K562 (cell line): ENCODE results near the gene NUFIP2. TPM values are rescaled to one million over a fixed set of nuclear protein-coding genes. Genes with fewer than 3 reads are reported as not detected.

ENCODE experiments used
- ATAC-seq: fragments of 200-7000 bp; cut with Tn5 transposase; 3 replicates; pipeline ENCODE4 v1.9.1; 2020; ENCODE audit warnings: moderate library complexity
- BruUV-seq: library from RNA; stranded (reverse); fragments of 400-500 nt; replicated peaks from 2 replicates; lab custom pipeline; 2021; lab: Mats Ljungman, UMichigan
- CTCF ChIA-PET: fragments of 300-600 bp; formaldehyde crosslinking; extraction: SDS; loops from one replicate; lab custom pipeline; 2021; ENCODE audit warnings: low intra/inter-chr PET ratio; lab: Yijun Ruan, JAX
- POLR2A ChIA-PET: fragments of 300-600, 350-650 bp; sonication (Branson Sonifier 250); formaldehyde crosslinking; extraction: SDS; loops from one replicate; lab custom pipeline; 2021; ENCODE audit warnings: antibody characterized with exemption, inconsistent platforms; lab: Yijun Ruan, JAX
- DNase-seq, 4 experiments: peaks; one replicate each; pipeline versions ENCODE4 v3.0.0 to v3.0.0-alpha.2; 2011 to 2018; ENCODE audit warnings: low spot score in 3 of 4, mixed read lengths in 3 of 4; ENCODE audit errors: extremely low read depth in 1 of 4
- FAIRE-seq: peaks from 2 replicates; lab custom pipeline; 2011; peaks lifted over from hg19 to GRCh38; lab: Jason Lieb, UNC
- H2AFZ ChIP-seq: 2 replicates; pipeline ENCODE4 v1.6.0; 2011; ENCODE audit warnings: low read depth, low read length, control low read depth, inconsistent platforms
- H3K27ac ChIP-seq: fragments of 200-600 bp; 3 replicates; pipeline ENCODE4 v1.8.0; 2011; ENCODE audit warnings: low read depth, mild to moderate bottlenecking, control low read depth, inconsistent platforms, low read length, moderate library complexity, mixed read lengths; ENCODE audit errors: extremely low read depth
- H3K27me3 ChIP-seq, 2 experiments: fragments of 300-600 bp in 1 of 2; 2 replicates in 1 of 2; 3 replicates in 1 of 2; pipeline versions ENCODE4 v1.6.0 to v1.8.0; 2011; ENCODE audit warnings: inconsistent platforms in 2 of 2, low read length in 2 of 2, mild to moderate bottlenecking in 1 of 2, mixed read lengths in 1 of 2, moderate library complexity in 1 of 2; ENCODE audit not compliant: control insufficient read depth in 2 of 2, insufficient read depth in 2 of 2
- H3K36me3 ChIP-seq: fragments of 300-600 bp; 3 replicates; pipeline ENCODE4 v1.8.0; 2011; ENCODE audit warnings: mild to moderate bottlenecking, low read length, inconsistent platforms; ENCODE audit not compliant: control insufficient read depth, insufficient read depth
- H3K4me1 ChIP-seq, 2 experiments: fragments of 200-600 bp in 1 of 2; replicated peaks in 1 of 2; 2 replicates in 1 of 2; 3 replicates in 1 of 2; pipeline versions ENCODE4 v1.5.1 to v1.8.0; 2011; ENCODE audit warnings: inconsistent platforms in 2 of 2, low read length in 2 of 2, mild to moderate bottlenecking in 1 of 2, mixed read lengths in 1 of 2, moderate library complexity in 1 of 2; ENCODE audit not compliant: control insufficient read depth in 2 of 2, insufficient read depth in 2 of 2
- H3K4me2 ChIP-seq: 2 replicates; pipeline ENCODE4 v1.6.1; 2011; ENCODE audit warnings: low read length, control low read depth, inconsistent platforms, mixed read lengths; ENCODE audit not compliant: insufficient read depth
- H3K4me3 ChIP-seq: fragments of 200-600 bp; sonication (generic), shearing (Covaris generic); 2 replicates; pipeline ENCODE4 v1.5.1; 2016; ENCODE audit warnings: control low read depth, inconsistent platforms
- H3K79me2 ChIP-seq: fragments of 200-600 bp; 3 replicates; pipeline ENCODE4 v1.8.0; 2011; ENCODE audit warnings: low read length, inconsistent platforms; ENCODE audit not compliant: control insufficient read depth, insufficient read depth
- H3K9ac ChIP-seq, 2 experiments: 2 replicates each; pipeline versions ENCODE4 v1.6.0 to v1.6.1; 2011; ENCODE audit warnings: low read depth in 2 of 2, low read length in 2 of 2, control low read depth in 1 of 2, inconsistent platforms in 1 of 2, mild to moderate bottlenecking in 1 of 2, mixed read lengths in 1 of 2; ENCODE audit not compliant: insufficient read depth in 1 of 2
- H3K9me1 ChIP-seq: one replicate; pipeline ENCODE4 v1.6.0; 2011; ENCODE audit warnings: inconsistent platforms, mild to moderate bottlenecking, low read length, moderate library complexity; ENCODE audit not compliant: control insufficient read depth, insufficient read depth
- H3K9me3 ChIP-seq: replicated peaks from 2 replicates; pipeline ENCODE4 v1.5.1; 2011; ENCODE audit warnings: low read depth, low read length, inconsistent platforms; ENCODE audit not compliant: control insufficient read depth, insufficient read depth
- H4K20me1 ChIP-seq: replicated peaks from 2 replicates; pipeline ENCODE4 v1.6.1; 2011; ENCODE audit warnings: low read length, inconsistent platforms, mixed read lengths; ENCODE audit not compliant: control insufficient read depth, insufficient read depth
- ATF3 ChIP-seq, 2 experiments: fragments of 450-650 bp in 1 of 2; sonication (generic) in 1 of 2; formaldehyde crosslinking in 1 of 2; IDR thresholded peaks in 1 of 2; conservative IDR thresholded peaks in 1 of 2; 2 replicates each; pipeline versions ENCODE4 v1.6.1 to v1.8.1; 2016 to 2023; ENCODE audit warnings: mild to moderate bottlenecking in 2 of 2, moderate library complexity in 2 of 2, inconsistent platforms in 1 of 2, missing genetic modification reagents in 1 of 2
- CBFA2T2 ChIP-seq: fragments of 450-650 bp; conservative IDR thresholded peaks from 2 replicates; pipeline ENCODE4 v1.6.1; 2017; ENCODE audit warnings: mild to moderate bottlenecking
- CEBPB ChIP-seq: fragments of 450-650 bp; IDR thresholded peaks from 2 replicates; pipeline ENCODE4 v1.6.1; 2016; ENCODE audit warnings: missing genetic modification characterization, missing compliant biosample characterization
- EWSR1 ChIP-seq: fragments of 450-650 bp; IDR thresholded peaks from 2 replicates; pipeline ENCODE4 v1.6.1; 2018; ENCODE audit warnings: borderline replicate concordance, mild to moderate bottlenecking, low read depth, moderate library complexity; ENCODE audit not compliant: partially characterized antibody
- FOSL1 ChIP-seq: fragments of 200-800 bp; sonication (Bioruptor generic); conservative IDR thresholded peaks from 2 replicates; pipeline ENCODE4 v1.6.1; 2016; ENCODE audit warnings: missing genetic modification characterization, missing compliant biosample characterization
- KLF10 ChIP-seq: fragments of 250-450 bp; sonication (Bioruptor Pico); IDR thresholded peaks from 2 replicates; pipeline ENCODE4 v1.6.1; 2021; ENCODE audit warnings: matching md5 sums
- NR2C1 ChIP-seq, 2 experiments: fragments of 450-650 bp; IDR thresholded peaks; 2 replicates each; pipeline ENCODE4 v1.6.1; 2017; ENCODE audit warnings: mild to moderate bottlenecking in 2 of 2, antibody characterized with exemption in 1 of 2, inconsistent platforms in 1 of 2, missing compliant biosample characterization in 1 of 2, missing genetic modification characterization in 1 of 2
- RAD21 ChIP-seq, 2 experiments: fragments of 250-450 bp in 1 of 2; fragments of 450-650 bp in 1 of 2; sonication (Bioruptor Pico) in 1 of 2; formaldehyde crosslinking in 1 of 2; IDR thresholded peaks in 1 of 2; conservative IDR thresholded peaks in 1 of 2; 2 replicates each; pipeline versions ENCODE4 v1.4.0 to v1.8.0; 2020 to 2022; ENCODE audit warnings: mild to moderate bottlenecking in 2 of 2, moderate library complexity in 1 of 2
- ZBTB33 ChIP-seq: sonication (generic); formaldehyde crosslinking; IDR thresholded peaks from 2 replicates; pipeline ENCODE4 v1.8.1; 2023; ENCODE audit warnings: mild to moderate bottlenecking, missing genetic modification reagents
- ZNF263 ChIP-seq: sonication (generic); formaldehyde crosslinking; IDR thresholded peaks from 2 replicates; pipeline ENCODE4 v1.8.0; 2022; ENCODE audit warnings: mild to moderate bottlenecking, missing genetic modification reagents, borderline replicate concordance
- ZNF282 ChIP-seq: sonication (generic); formaldehyde crosslinking; IDR thresholded peaks from 2 replicates; pipeline ENCODE4 v1.8.1; 2023; ENCODE audit warnings: missing genetic modification reagents
- ZNF449 ChIP-seq: fragments of 250-450 bp; sonication (Bioruptor Pico); IDR thresholded peaks from 2 replicates; pipeline ENCODE4 v1.8.0; 2022; ENCODE audit warnings: moderate library complexity, mild to moderate bottlenecking, inconsistent platforms
- ZNF830 ChIP-seq: fragments of 250-450 bp; sonication (Bioruptor Pico); IDR thresholded peaks from 2 replicates; pipeline ENCODE4 v1.5.0; 2021; ENCODE audit warnings: mild to moderate bottlenecking
- WGBS: fragments of 100-300 bp; shearing (Covaris generic); methylation state at CpG from one replicate; pipeline ENCODE4 v1.1.6; 2016; ENCODE audit warnings: low coverage, mixed read lengths; ENCODE audit not compliant: insufficient coverage; ENCODE audit errors: missing lambda C conversion rate; 5-methylcytosine and 5-hydroxymethylcytosine counted together
- in situ Hi-C: fragments of 300-500 bp; cut with MboI; formaldehyde crosslinking; loops from 4 replicates; pipeline ENCODE4 v1.15.0; 2018; ENCODE audit warnings: inconsistent platforms, mixed read lengths
- intact Hi-C: fragments of 100-400 bp; cut with micrococcal nuclease; formaldehyde crosslinking; loops from 2 replicates; pipeline ENCODE4 v1.14.2; 2022
- polyA plus RNA-seq, 8 experiments: library from polyadenylated mRNA; depleted of rRNA in 4 of 8; stranded (reverse) in 5 of 8; unstranded in 3 of 8; fragments of >200 nt; fragmentation: Nextera tagmentation in 2 of 8; fragmentation: Illumina TruSeq in 1 of 8; extraction: Ambion mirVana in 2 of 8; extraction: Trizol in 1 of 8; gene quantifications; 2 replicates each; pipeline versions ENCODE4 v1.2.1 to v1.2.3, GENCODE V29; 2011 to 2014; ENCODE audit warnings: inconsistent platforms in 1 of 8, missing spikeins in 1 of 8
- total RNA-seq, 7 experiments: library from RNA; depleted of rRNA in 6 of 7; stranded (reverse); fragments of >200 nt in 6 of 7; fragmentation: Illumina TruSeq in 2 of 7; extraction: Trizol in 2 of 7; gene quantifications; 2 replicates each; pipeline versions ENCODE4 v1.2.1 to v1.2.3, GENCODE V29; 2011 to 2021; ENCODE audit warnings: low replicate concordance in 1 of 7

The NUFIP2 gene
- total and polyA plus RNA-seq, 9 of the 15 experiments (the other 6 are each of a cell fraction or from before 2014, with no cell fraction given), result 4.9 to 40.7 (median 18.5) TPM

GRCh38 chr17:29242051-29242450, 51.9 kb downstream of the NUFIP2 start (continued):
- TF ChIP-seq NR2C1 (IDR thresholded peaks at IDR 0.05), result no peak
- TF ChIP-seq NR2C1 (tag; IDR thresholded peaks at IDR 0.05), result no peak

GRCh38 chr17:29240968-29241963, 52.7 kb downstream of the NUFIP2 start:
- Histone ChIP-seq H3K4me1 (peaks cover 3 to 13% of the 10 kb centered on the region in 2 experiments; a peak in 3 of 5 replicates), H3K9me3 (no peaks in the 10 kb centered on the region), H3K4me2 (no peak overlapping the region), H4K20me1 (no peaks in the 10 kb centered on the region), H3K9me1 (no peaks in the 10 kb centered on the region), H3K9ac (peak overlapping the region in 1 of 2 experiments; percentile 37; a peak in 1 of 4 replicates), H3K36me3 (no peaks in the 10 kb centered on the region), H3K4me3 (no peak overlapping the region), H3K27me3 (no peaks in the 10 kb centered on the region), H3K27ac (no peak overlapping the region), H2AFZ (no peak overlapping the region), H3K79me2 (no peaks in the 10 kb centered on the region)
- intact Hi-C loops, result loop anchor here (10.0 kb wide), 1 partner anchor 96 kb away; no protein-coding TSS in a partner anchor
- POLR2A ChIA-PET, result interaction anchor here (0.9 to 1.3 kb wide), 4 partner anchors 9 to 53 kb away, joined by 3 to 4 read pairs (median 4); partner anchors contain the start of gene NUFIP2
- CTCF ChIA-PET, result interaction anchor here (0.5 to 1.4 kb wide), 3 partner anchors 9 to 118 kb away, joined by 3 to 5 read pairs (median 4); no protein-coding TSS in a partner anchor
- DNase-seq (peak in 1 of 4 experiments; percentile 25), ATAC-seq (peak; percentile 52), FAIRE-seq (no peak)
- no TSS peak for BruUV-seq
- WGBS, result 43% methylated on average over 9 of the region's 9 CpGs
- in situ Hi-C loops, result no loop called here
- no peak for TF ChIP-seq KLF10 (CRISPR knock-in tag)
- TF ChIP-seq ATF3 (IDR thresholded peaks at IDR 0.05), result peak; percentile 29; the same call in 1 of the 2 replicates
- no peak for TF ChIP-seq ATF3 (CRISPR knock-in tag; conservative IDR thresholded peaks at IDR 0.05)
- peak; percentile 53 for TF ChIP-seq FOSL1 (tag)
- no peak for TF ChIP-seq EWSR1
- TF ChIP-seq RAD21 (CRISPR knock-in tag; conservative IDR thresholded peaks at IDR 0.05 in 1 of 2, IDR thresholded peaks at IDR 0.05 in 1 of 2), result peak in 1 of 2 experiments; percentile 38; a peak in 2 of 4 replicates
- peak; percentile 85 for TF ChIP-seq CEBPB
- peak; percentile 86 for TF ChIP-seq ZBTB33 (CRISPR knock-in tag)
- no peak for TF ChIP-seq CBFA2T2
- TF ChIP-seq ZNF449, result no peak
- no peak for TF ChIP-seq ZNF263 (CRISPR knock-in tag)
- no peak for TF ChIP-seq ZNF830 (CRISPR knock-in tag)
- no peak for TF ChIP-seq ZNF282 (CRISPR knock-in tag)
